Suprapubic skin (tissue), 4 donors: ENCODE data around the gene VPS8. TPM values are rescaled to one million over a fixed set of nuclear protein-coding genes. Genes with fewer than 3 reads are reported as not detected.
A peak's percentile ranks its signal among the peaks of the same experiment; 100 is the strongest.

Source experiments
- DNase-seq, 2 donors: peaks; one replicate each; pipeline ENCODE4 v3.0.0-alpha.2; 2019; ENCODE audit warnings: low spot score in 2 of 2
- H3K27ac ChIP-seq: fragments of 200-600 bp; sonication (generic); one replicate; pipeline ENCODE4 v1.5.1; 2019
- H3K27me3 ChIP-seq: fragments of 200-600 bp; sonication (generic); one replicate; pipeline ENCODE4 v1.5.1; 2019
- H3K36me3 ChIP-seq: fragments of 200-600 bp; sonication (generic); one replicate; pipeline ENCODE4 v1.5.1; 2019
- H3K4me1 ChIP-seq: fragments of 200-600 bp; sonication (generic); one replicate; pipeline ENCODE4 v1.5.1; 2019
- H3K4me3 ChIP-seq: fragments of 200-600 bp; sonication (generic); one replicate; pipeline ENCODE4 v1.5.1; 2019; ENCODE audit warnings: mild to moderate bottlenecking
- H3K9me3 ChIP-seq: fragments of 200-600 bp; sonication (generic); one replicate; pipeline ENCODE4 v1.5.1; 2019
- EP300 ChIP-seq: sonication (generic); formaldehyde crosslinking; IDR thresholded peaks from one replicate; pipeline ENCODE4 v1.6.1; 2017; ENCODE audit warnings: antibody characterized with exemption
- POLR2A ChIP-seq, 2 donors: fragments of 450-650 bp; IDR thresholded peaks; one replicate each; pipeline ENCODE4 v1.6.1; 2017; ENCODE audit warnings: antibody characterized with exemption in 2 of 2, mild to moderate bottlenecking in 2 of 2, moderate library complexity in 2 of 2
- POLR2AphosphoS5 ChIP-seq, 3 donors: sonication (generic); formaldehyde crosslinking; IDR thresholded peaks; one replicate each; pipeline ENCODE4 v1.6.1; 2017; ENCODE audit warnings: antibody characterized with exemption in 3 of 3
- WGBS: methylation state at CpG from one replicate; pipeline ENCODE4 v1.1.5; 2018; 5-methylcytosine and 5-hydroxymethylcytosine counted together
- total RNA-seq, 4 donors: library from RNA; depleted of rRNA; stranded (reverse); fragments of >200 nt; gene quantifications; one replicate each; pipeline ENCODE4 v1.1.0, GENCODE V29; 2016
- TF ChIP-seq, protein P1 (sequence below), 2 donors: fragments of 200-600 bp in 1 of 2; fragments of 450-650 bp in 1 of 2; sonication (generic) in 1 of 2; IDR thresholded peaks; one replicate each; pipeline ENCODE4 v1.5.1; 2016 to 2019; ENCODE audit warnings: antibody characterized with exemption in 2 of 2, mild to moderate bottlenecking in 1 of 2, moderate library complexity in 1 of 2

VPS8 gene
- total RNA-seq, 4 donors from 2014 or later = 36.1 to 93.8 (median 57.2) TPM

DNA sequence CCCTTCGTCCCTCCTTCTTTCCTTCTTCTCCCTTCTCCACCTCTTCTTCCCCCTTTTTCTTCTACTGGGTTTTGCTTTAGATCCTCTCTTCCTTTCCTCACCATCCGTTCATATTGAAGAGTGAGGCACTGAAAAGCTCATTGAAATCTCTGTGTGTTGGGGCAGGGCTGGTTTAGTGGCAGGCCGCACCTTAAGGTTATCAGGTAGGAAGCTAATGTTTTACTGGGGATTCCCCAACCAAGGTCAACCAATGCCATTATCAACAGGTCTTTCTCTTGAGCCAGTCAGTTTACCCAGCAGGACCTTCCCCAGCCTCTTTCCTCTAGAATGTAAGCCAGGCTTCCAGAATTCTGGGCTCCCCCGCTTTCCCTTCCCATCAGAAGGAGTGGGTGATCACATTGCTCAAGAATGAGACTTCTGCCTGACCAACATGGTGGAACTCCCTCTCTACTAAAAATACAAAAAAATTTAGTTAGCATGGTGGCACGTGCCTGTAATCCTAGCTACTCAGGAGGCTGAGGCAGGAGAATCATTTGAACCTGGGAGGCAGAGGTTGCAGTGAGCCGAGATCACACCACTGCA lies 11.5 kb upstream of the VPS8 start:
- no peaks in the 10 kb centered on the region for H3K4me1 ChIP-seq
- no peaks in the 10 kb centered on the region for H3K9me3 ChIP-seq
- WGBS = 91% methylated on average over 6 of the region's 6 CpGs
- no peak overlapping the region for H3K27ac ChIP-seq
- H3K36me3 ChIP-seq = no peaks in the 10 kb centered on the region
- TF ChIP-seq POLR2AphosphoS5 (IDR thresholded peaks at IDR 0.05) (no peak), POLR2A (IDR thresholded peaks at IDR 0.05) (no peak), EP300 (no peak)
- TF ChIP-seq, protein P1, sequence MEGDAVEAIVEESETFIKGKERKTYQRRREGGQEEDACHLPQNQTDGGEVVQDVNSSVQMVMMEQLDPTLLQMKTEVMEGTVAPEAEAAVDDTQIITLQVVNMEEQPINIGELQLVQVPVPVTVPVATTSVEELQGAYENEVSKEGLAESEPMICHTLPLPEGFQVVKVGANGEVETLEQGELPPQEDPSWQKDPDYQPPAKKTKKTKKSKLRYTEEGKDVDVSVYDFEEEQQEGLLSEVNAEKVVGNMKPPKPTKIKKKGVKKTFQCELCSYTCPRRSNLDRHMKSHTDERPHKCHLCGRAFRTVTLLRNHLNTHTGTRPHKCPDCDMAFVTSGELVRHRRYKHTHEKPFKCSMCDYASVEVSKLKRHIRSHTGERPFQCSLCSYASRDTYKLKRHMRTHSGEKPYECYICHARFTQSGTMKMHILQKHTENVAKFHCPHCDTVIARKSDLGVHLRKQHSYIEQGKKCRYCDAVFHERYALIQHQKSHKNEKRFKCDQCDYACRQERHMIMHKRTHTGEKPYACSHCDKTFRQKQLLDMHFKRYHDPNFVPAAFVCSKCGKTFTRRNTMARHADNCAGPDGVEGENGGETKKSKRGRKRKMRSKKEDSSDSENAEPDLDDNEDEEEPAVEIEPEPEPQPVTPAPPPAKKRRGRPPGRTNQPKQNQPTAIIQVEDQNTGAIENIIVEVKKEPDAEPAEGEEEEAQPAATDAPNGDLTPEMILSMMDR (IDR thresholded peaks at IDR 0.05) = no peak
- H3K4me3 ChIP-seq = no peak overlapping the region
- no peak for DNase-seq
- H3K27me3 ChIP-seq = peaks cover 10% of the 10 kb centered on the region

DNA sequence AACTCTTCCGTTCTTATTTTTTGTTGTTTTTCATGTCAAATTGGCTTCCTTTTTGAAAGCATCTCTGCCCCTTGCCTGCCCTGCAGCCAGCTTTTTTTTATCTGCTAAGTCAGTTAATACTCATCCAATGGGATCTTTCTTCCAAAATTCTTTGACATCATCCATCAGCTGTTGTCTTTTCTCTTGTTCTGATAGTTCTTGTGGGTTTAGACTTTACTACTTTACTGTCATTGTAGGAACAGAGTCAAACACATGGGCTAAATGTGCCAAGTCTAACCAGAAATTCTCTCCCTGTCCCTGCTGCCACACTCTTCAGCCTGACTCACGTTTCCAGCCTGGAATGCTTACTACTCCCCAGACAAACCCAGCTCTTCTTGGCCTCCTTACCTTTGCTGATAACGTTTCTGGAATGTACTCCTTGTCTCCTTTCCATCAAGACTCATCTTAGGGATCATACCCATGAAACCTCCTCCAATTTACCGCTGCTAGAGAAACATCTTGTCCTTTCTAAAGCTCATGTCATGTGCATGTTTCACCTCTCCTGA lies 10.7 kb upstream of the VPS8 start:
- TF ChIP-seq, protein P1 (IDR thresholded peaks at IDR 0.05) = no peak
- TF ChIP-seq POLR2A (IDR thresholded peaks at IDR 0.05) (no peak), POLR2AphosphoS5 (IDR thresholded peaks at IDR 0.05) (no peak), EP300 (no peak)

DNA sequence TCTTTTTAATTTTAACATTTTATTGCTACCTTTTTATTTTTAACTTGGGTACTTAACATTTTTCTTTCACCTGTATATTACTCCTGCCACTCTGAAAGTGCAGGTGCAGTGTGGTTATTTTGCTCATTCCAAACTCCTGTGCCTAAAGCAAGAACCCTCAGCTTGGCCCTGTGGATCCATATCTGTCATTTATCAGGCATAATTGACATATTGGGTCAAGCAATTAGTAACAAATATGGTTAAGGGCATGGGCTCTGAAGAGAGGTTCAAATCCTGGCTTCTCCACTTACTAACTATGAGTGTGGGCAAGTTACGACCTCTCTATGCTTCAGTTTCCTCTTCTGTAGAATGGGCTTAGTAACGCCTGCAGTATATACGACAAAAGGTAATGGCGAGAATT lies 9.8 kb upstream of the VPS8 start:
- Histone ChIP-seq H3K4me3 (no peak overlapping the region), H3K36me3 (no peaks in the 10 kb centered on the region), H3K27me3 (peaks cover 8% of the 10 kb centered on the region), H3K4me1 (no peaks in the 10 kb centered on the region), H3K9me3 (no peaks in the 10 kb centered on the region), H3K27ac (no peak overlapping the region)
- DNase-seq = no peak
- 96% methylated on average over 4 of the region's 4 CpGs for WGBS
- no peak for TF ChIP-seq POLR2A (IDR thresholded peaks at IDR 0.05)

More for the DNA sequence above, 10.7 kb upstream of the VPS8 start:
- Histone ChIP-seq H3K9me3 (no peaks in the 10 kb centered on the region), H3K27ac (no peak overlapping the region), H3K27me3 (peaks cover 10% of the 10 kb centered on the region), H3K4me1 (no peaks in the 10 kb centered on the region), H3K36me3 (no peaks in the 10 kb centered on the region), H3K4me3 (no peak overlapping the region)
- WGBS = 48% methylated on average over 4 of the region's 4 CpGs
- no peak for DNase-seq

DNA sequence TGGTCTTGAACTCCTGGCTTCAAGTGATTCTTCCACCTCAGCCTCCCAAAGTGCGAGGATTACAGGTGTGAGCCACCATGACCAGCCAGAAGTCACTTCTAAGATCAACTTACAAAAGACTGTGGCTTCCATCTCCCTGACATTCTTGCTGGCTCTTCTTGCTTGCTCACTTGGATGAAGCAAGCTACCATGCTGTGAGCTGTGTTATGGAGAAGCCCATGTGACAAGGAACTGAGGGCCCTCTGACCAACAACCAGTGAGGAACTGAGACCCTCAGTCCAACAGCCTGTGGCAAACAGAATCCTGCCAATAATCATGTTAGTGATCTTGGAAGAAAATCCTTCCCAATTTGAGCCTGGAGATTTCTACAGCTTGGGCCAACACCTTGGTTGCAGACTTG lies 7.2 kb upstream of the VPS8 start:
- Histone ChIP-seq H3K4me3 (no peak overlapping the region), H3K9me3 (no peaks in the 10 kb centered on the region), H3K27me3 (peaks cover 5% of the 10 kb centered on the region), H3K4me1 (no peaks in the 10 kb centered on the region), H3K36me3 (no peaks in the 10 kb centered on the region), H3K27ac (peak overlapping the region; percentile 13)
- TF ChIP-seq, protein P1 (IDR thresholded peaks at IDR 0.05) = no peak
- TF ChIP-seq POLR2AphosphoS5 (IDR thresholded peaks at IDR 0.05) (no peak), EP300 (no peak), POLR2A (IDR thresholded peaks at IDR 0.05) (no peak)
- no peak for DNase-seq
- 93% methylated on average over 1 of the region's 1 CpG for WGBS

DNA sequence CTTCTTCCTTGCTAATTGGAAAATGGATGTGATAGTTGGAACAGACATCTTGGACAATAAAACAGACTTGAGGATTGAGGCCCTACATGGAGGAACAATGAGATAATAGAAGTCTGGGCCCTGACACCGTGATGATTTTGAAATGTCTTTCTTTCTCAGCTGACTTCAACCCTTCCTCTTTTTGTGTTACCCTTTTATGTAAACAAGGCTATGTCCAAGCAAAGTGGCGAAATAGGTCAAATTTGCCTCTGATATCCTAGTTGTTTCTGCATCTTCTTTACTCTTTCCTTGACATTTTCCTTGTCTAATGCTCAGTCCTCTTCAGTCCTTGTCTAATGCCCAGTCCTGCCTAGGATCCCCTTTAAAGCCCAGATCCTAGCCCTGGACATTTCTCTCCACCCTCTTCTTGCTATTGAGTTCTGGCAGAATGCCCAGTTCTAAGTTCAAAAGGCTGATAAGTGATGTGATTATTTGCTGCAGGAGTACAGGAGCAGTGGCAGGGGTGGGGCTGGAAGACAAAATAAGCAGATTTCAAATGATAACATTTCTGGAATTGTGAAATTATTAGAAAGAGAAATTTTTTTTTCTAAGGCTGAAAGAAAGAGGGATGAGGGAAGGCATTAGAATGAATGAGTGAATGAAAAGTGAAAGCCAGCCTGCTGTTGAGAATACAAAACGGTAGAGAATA lies 6.5 kb upstream of the VPS8 start:
- H3K27ac ChIP-seq = no peak overlapping the region
- H3K36me3 ChIP-seq = no peaks in the 10 kb centered on the region
- no peak for DNase-seq
- H3K27me3 ChIP-seq = peaks cover 1% of the 10 kb centered on the region
- no peak for TF ChIP-seq POLR2A (IDR thresholded peaks at IDR 0.05)
- TF ChIP-seq, protein P1 (IDR thresholded peaks at IDR 0.05) = no peak
- TF ChIP-seq EP300 = no peak
- no peak for TF ChIP-seq POLR2AphosphoS5 (IDR thresholded peaks at IDR 0.05)
- H3K4me3 ChIP-seq = no peak overlapping the region
- WGBS = 51% methylated on average over 3 of the region's 3 CpGs
- no peaks in the 10 kb centered on the region for H3K9me3 ChIP-seq
- H3K4me1 ChIP-seq = no peaks in the 10 kb centered on the region
